ENCODE measurements around the gene SOX21.

SOX21 gene

GRCh38 chr13:94666065-94666464 is 46.3 kb downstream of the SOX21 start:
- WGBS (ENCODE audit: insufficient coverage) = 95% methylated on average over 6 of the region's 7 CpGs
- Histone ChIP-seq H3K36me3 (ENCODE audit: control insufficient read depth in 4 of 4, insufficient read depth in 4 of 4, low read length in 3 of 4) (no peaks in the 10 kb centered on the region), H3K4me1 (ENCODE audit: control extremely low read depth in 1 of 4, control insufficient read depth in 4 of 4, insufficient read depth in 4 of 4, low read length in 3 of 4) (peaks cover 7 to 15% (median 13%) of the 10 kb centered on the region in 4 experiments), H3K9me3 (ENCODE audit: control extremely low read depth in 1 of 5, control insufficient read depth in 4 of 5, insufficient read depth in 2 of 5, low read depth in 1 of 5, low read length in 4 of 5) (no peaks in the 10 kb centered on the region), H3K27ac (ENCODE audit: insufficient read depth in 1 of 2, low read depth in 1 of 2, low read length in 2 of 2, poor library complexity in 1 of 2, severe bottlenecking in 2 of 2) (no peak overlapping the region), H3K27me3 (replicated peaks in 2 of 5; ENCODE audit: control insufficient read depth in 4 of 5, insufficient read depth in 5 of 5, low read length in 4 of 5) (peaks cover 0 to 10% (median 3%) of the 10 kb centered on the region in 5 experiments), H3K4me3 (ENCODE audit: control insufficient read depth in 1 of 7, extremely low read depth in 1 of 7, insufficient read depth in 4 of 7, low read depth in 2 of 7, low read length in 6 of 7) (no peak overlapping the region)
- ChIA-PET CTCF (interaction anchor here (0.7 to 1.3 kb wide), 2 partner anchors 10 to 490 kb away, joined by 3 read pairs; no protein-coding TSS in a partner anchor), POLR2A (interaction anchor here (0.6 kb wide), 1 partner anchor 1881 kb away, joined by 3 read pairs; no protein-coding TSS in a partner anchor)
- no peak for DNase-seq

- H3K36me3 ChIP-seq (ENCODE audit: control insufficient read depth in 4 of 4, insufficient read depth in 4 of 4, low read length in 3 of 4) = no peaks in the 10 kb centered on the region
Observed at GRCh38 chr13:94664889-94665288, 47.5 kb downstream of the SOX21 start.

GRCh38 chr13:94662274-94662945 is 49.9 kb downstream of the SOX21 start:
- WGBS (ENCODE audit: insufficient coverage) = 4% methylated on average over 12 of the region's 12 CpGs
- Histone ChIP-seq H3K4me1 (ENCODE audit: control extremely low read depth in 1 of 4, control insufficient read depth in 4 of 4, insufficient read depth in 4 of 4, low read length in 3 of 4) (peaks cover 7 to 18% (median 14%) of the 10 kb centered on the region in 4 experiments), H3K9me3 (ENCODE audit: control extremely low read depth in 1 of 5, control insufficient read depth in 4 of 5, insufficient read depth in 2 of 5, low read depth in 1 of 5, low read length in 4 of 5) (peaks cover 0 to under 1% (median 0%) of the 10 kb centered on the region in 5 experiments), H3K36me3 (ENCODE audit: control insufficient read depth in 4 of 4, insufficient read depth in 4 of 4, low read length in 3 of 4) (no peaks in the 10 kb centered on the region), H3K27ac (ENCODE audit: insufficient read depth in 1 of 2, low read depth in 1 of 2, low read length in 2 of 2, poor library complexity in 1 of 2, severe bottlenecking in 2 of 2) (peak overlapping the region in 1 of 2 experiments; percentile 40), H3K27me3 (replicated peaks in 2 of 5; ENCODE audit: control insufficient read depth in 4 of 5, insufficient read depth in 5 of 5, low read length in 4 of 5) (peaks cover 0 to 10% (median 3%) of the 10 kb centered on the region in 5 experiments), H3K4me3 (ENCODE audit: control insufficient read depth in 1 of 7, extremely low read depth in 1 of 7, insufficient read depth in 4 of 7, low read depth in 2 of 7, low read length in 6 of 7) (peak overlapping the region in 5 of 7 experiments; percentile 8 to 58 (median 46))
- peak; percentile 63 to 88 (median 78) for DNase-seq
- CTCF ChIA-PET = interaction anchor here (1.1 to 4.8 kb wide), 4 partner anchors 10 to 54 kb away, joined by 3 to 25 read pairs (median 6); no protein-coding TSS in a partner anchor
- POLR2A ChIA-PET = no interaction called here

More at GRCh38 chr13:94664889-94665288, 47.5 kb downstream of the SOX21 start:
- 81% methylated on average over 5 of the region's 7 CpGs for WGBS (ENCODE audit: insufficient coverage)
- CTCF ChIA-PET = no interaction called here
- Histone ChIP-seq H3K4me1 (ENCODE audit: control extremely low read depth in 1 of 4, control insufficient read depth in 4 of 4, insufficient read depth in 4 of 4, low read length in 3 of 4) (peaks cover 7 to 18% (median 15%) of the 10 kb centered on the region in 4 experiments), H3K27me3 (replicated peaks in 2 of 5; ENCODE audit: control insufficient read depth in 4 of 5, insufficient read depth in 5 of 5, low read length in 4 of 5) (peaks cover 0 to 10% (median 3%) of the 10 kb centered on the region in 5 experiments), H3K9me3 (ENCODE audit: control extremely low read depth in 1 of 5, control insufficient read depth in 4 of 5, insufficient read depth in 2 of 5, low read depth in 1 of 5, low read length in 4 of 5) (no peaks in the 10 kb centered on the region), H3K27ac (ENCODE audit: insufficient read depth in 1 of 2, low read depth in 1 of 2, low read length in 2 of 2, poor library complexity in 1 of 2, severe bottlenecking in 2 of 2) (no peak overlapping the region), H3K4me3 (ENCODE audit: control insufficient read depth in 1 of 7, extremely low read depth in 1 of 7, insufficient read depth in 4 of 7, low read depth in 2 of 7, low read length in 6 of 7) (no peak overlapping the region)
- no peak for DNase-seq
- POLR2A ChIA-PET = no interaction called here

GRCh38 chr13:94661406-94661805 is 50.9 kb downstream of the SOX21 start:
- WGBS (ENCODE audit: insufficient coverage) = 100% methylated on average over 2 of the region's 5 CpGs
- Histone ChIP-seq H3K9me3 (ENCODE audit: control extremely low read depth in 1 of 5, control insufficient read depth in 4 of 5, insufficient read depth in 2 of 5, low read depth in 1 of 5, low read length in 4 of 5) (peaks cover 0 to 8% (median 0%) of the 10 kb centered on the region in 5 experiments), H3K36me3 (ENCODE audit: control insufficient read depth in 4 of 4, insufficient read depth in 4 of 4, low read length in 3 of 4) (no peaks in the 10 kb centered on the region), H3K27me3 (replicated peaks in 2 of 5; ENCODE audit: control insufficient read depth in 4 of 5, insufficient read depth in 5 of 5, low read length in 4 of 5) (peaks cover 0 to 10% (median 3%) of the 10 kb centered on the region in 5 experiments), H3K27ac (ENCODE audit: insufficient read depth in 1 of 2, low read depth in 1 of 2, low read length in 2 of 2, poor library complexity in 1 of 2, severe bottlenecking in 2 of 2) (no peak overlapping the region), H3K4me3 (ENCODE audit: control insufficient read depth in 1 of 7, extremely low read depth in 1 of 7, insufficient read depth in 4 of 7, low read depth in 2 of 7, low read length in 6 of 7) (no peak overlapping the region), H3K4me1 (ENCODE audit: control extremely low read depth in 1 of 4, control insufficient read depth in 4 of 4, insufficient read depth in 4 of 4, low read length in 3 of 4) (peaks cover 5 to 18% (median 12%) of the 10 kb centered on the region in 4 experiments)
- POLR2A ChIA-PET = interaction anchor here (0.7 kb wide), 1 partner anchor 681 kb away, joined by 6 read pairs; no protein-coding TSS in a partner anchor
- no peak for DNase-seq
- CTCF ChIA-PET = interaction anchor here (1.2 to 4.8 kb wide), 7 partner anchors 11 to 495 kb away, joined by 3 to 25 read pairs (median 5); no protein-coding TSS in a partner anchor

GRCh38 chr13:94660695-94661326 is 51.5 kb downstream of the SOX21 start:
- Histone ChIP-seq H3K36me3 (ENCODE audit: control insufficient read depth in 4 of 4, insufficient read depth in 4 of 4, low read length in 3 of 4) (no peaks in the 10 kb centered on the region), H3K4me1 (ENCODE audit: control extremely low read depth in 1 of 4, control insufficient read depth in 4 of 4, insufficient read depth in 4 of 4, low read length in 3 of 4) (peaks cover 5 to 18% (median 12%) of the 10 kb centered on the region in 4 experiments), H3K27ac (ENCODE audit: insufficient read depth in 1 of 2, low read depth in 1 of 2, low read length in 2 of 2, poor library complexity in 1 of 2, severe bottlenecking in 2 of 2) (no peak overlapping the region), H3K4me3 (ENCODE audit: control insufficient read depth in 1 of 7, extremely low read depth in 1 of 7, insufficient read depth in 4 of 7, low read depth in 2 of 7, low read length in 6 of 7) (peak overlapping the region in 2 of 7 experiments; percentile 43 to 52), H3K27me3 (replicated peaks in 2 of 5; ENCODE audit: control insufficient read depth in 4 of 5, insufficient read depth in 5 of 5, low read length in 4 of 5) (peaks cover 0 to 10% (median 3%) of the 10 kb centered on the region in 5 experiments), H3K9me3 (ENCODE audit: control extremely low read depth in 1 of 5, control insufficient read depth in 4 of 5, insufficient read depth in 2 of 5, low read depth in 1 of 5, low read length in 4 of 5) (peaks cover 0 to 14% (median 0%) of the 10 kb centered on the region in 5 experiments)
- peak; percentile 58 to 74 (median 70) for DNase-seq
- WGBS (ENCODE audit: insufficient coverage) = 67% methylated on average over 2 of the region's 6 CpGs
- ChIA-PET POLR2A (no interaction called here), CTCF (interaction anchor here (1.2 to 4.8 kb wide), 9 partner anchors 11 to 496 kb away, joined by 3 to 25 read pairs (median 5); no protein-coding TSS in a partner anchor)
